Thyroid gland (tissue), 4 donors: ENCODE measurements around the gene KANK3. TPM values are rescaled to one million over a fixed set of nuclear protein-coding genes. Genes with fewer than 3 reads are reported as not detected.
"Not testable (repeated sequence)": the region's sequence is repeated elsewhere in the genome, so short reads cannot be mapped to it uniquely, and the experiment has no call there.

ENCODE experiments used
- DNase-seq, 2 donors: peaks; one replicate each; pipeline ENCODE4 v3.0.0-alpha.2; 2019
- H3K27ac ChIP-seq, 3 donors: fragments of 200-600 bp; sonication (generic); 1 replicate in 2 of 3; 2 replicates in 1 of 3; pipeline ENCODE4 v1.5.1; 2016 to 2019; ENCODE audit warnings: mild to moderate bottlenecking in 1 of 3, moderate library complexity in 1 of 3
- H3K27me3 ChIP-seq: fragments of 200-600 bp; sonication (generic); one replicate; pipeline ENCODE4 v1.5.1; 2019
- H3K36me3 ChIP-seq, 2 donors: fragments of 200-600 bp; sonication (generic); one replicate each; pipeline ENCODE4 v1.5.1; 2016 to 2019
- H3K4me1 ChIP-seq, 2 donors: fragments of 200-600 bp; sonication (generic); one replicate each; pipeline ENCODE4 v1.5.1; 2017 to 2019
- H3K4me3 ChIP-seq, 3 donors: fragments of 200-600 bp; sonication (generic); replicated peaks in 1 of 3; 1 replicate in 2 of 3; 2 replicates in 1 of 3; pipeline ENCODE4 v1.5.1; 2016; ENCODE audit warnings: mild to moderate bottlenecking in 1 of 3
- H3K9me3 ChIP-seq: fragments of 200-600 bp; sonication (generic); one replicate; pipeline ENCODE4 v1.5.1; 2017
- POLR2A ChIP-seq, 2 donors: fragments of 450-650 bp; IDR thresholded peaks; one replicate each; pipeline ENCODE4 v1.6.1; 2017; ENCODE audit warnings: antibody characterized with exemption in 2 of 2, mild to moderate bottlenecking in 2 of 2, moderate library complexity in 1 of 2
- WGBS, 2 donors: methylation state at CpG; one replicate each; pipeline ENCODE4 v1.1.5; 2017; 5-methylcytosine and 5-hydroxymethylcytosine counted together
- intact Hi-C: fragments of 100-400 bp; cut with DNase I; formaldehyde crosslinking; loops from one replicate; pipeline ENCODE4 v1.15.1; 2023
- total RNA-seq, 4 donors: library from RNA; depleted of rRNA; stranded (reverse); fragments of >200 nt; gene quantifications; one replicate each; pipeline ENCODE4 v1.2.3, GENCODE V29; 2016
- TF ChIP-seq, protein P1 (sequence below), 6 experiments: fragments of 200-600 bp in 3 of 6; fragments of 450-650 bp in 3 of 6; sonication (generic) in 3 of 6; IDR thresholded peaks; one replicate each; pipeline ENCODE4 v1.5.1; 2016 to 2019; ENCODE audit warnings: antibody characterized with exemption in 6 of 6, mild to moderate bottlenecking in 2 of 6, inconsistent platforms in 1 of 6, moderate library complexity in 1 of 6

KANK3 gene
- total RNA-seq, 4 donors from 2014 or later: 21.1 to 49.7 (median 30.5) TPM

DNA sequence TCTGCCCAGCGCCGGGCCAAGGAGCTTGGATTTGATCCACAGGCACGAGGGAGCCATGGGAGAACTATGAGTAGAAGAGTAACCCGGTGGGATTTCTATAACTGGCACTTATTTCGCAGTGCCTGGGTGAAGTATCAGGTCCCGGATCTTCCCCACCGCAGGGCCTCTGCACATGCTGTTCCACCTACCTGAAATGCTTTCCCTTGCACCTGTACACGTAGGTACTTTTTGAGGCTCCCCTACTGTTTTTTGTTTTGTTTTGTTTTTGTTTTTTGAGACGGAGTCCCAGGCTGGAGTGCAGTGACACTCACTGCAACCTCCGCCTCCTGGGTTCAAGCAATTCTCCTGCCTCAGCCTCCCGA, 402 bp upstream of the KANK3 start:
- no peak overlapping the region for H3K27ac ChIP-seq
- H3K4me1 ChIP-seq: peaks cover 6 to 8% of the 10 kb centered on the region in 2 donors
- intact Hi-C loops: loop anchor here (10.0 kb wide), 1 partner anchor 101 kb away; the partner anchor contains the start of gene HNRNPM
- no peak for DNase-seq
- H3K36me3 ChIP-seq: no peaks in the 10 kb centered on the region
- no peaks in the 10 kb centered on the region for H3K27me3 ChIP-seq
- TF ChIP-seq, protein P1, sequence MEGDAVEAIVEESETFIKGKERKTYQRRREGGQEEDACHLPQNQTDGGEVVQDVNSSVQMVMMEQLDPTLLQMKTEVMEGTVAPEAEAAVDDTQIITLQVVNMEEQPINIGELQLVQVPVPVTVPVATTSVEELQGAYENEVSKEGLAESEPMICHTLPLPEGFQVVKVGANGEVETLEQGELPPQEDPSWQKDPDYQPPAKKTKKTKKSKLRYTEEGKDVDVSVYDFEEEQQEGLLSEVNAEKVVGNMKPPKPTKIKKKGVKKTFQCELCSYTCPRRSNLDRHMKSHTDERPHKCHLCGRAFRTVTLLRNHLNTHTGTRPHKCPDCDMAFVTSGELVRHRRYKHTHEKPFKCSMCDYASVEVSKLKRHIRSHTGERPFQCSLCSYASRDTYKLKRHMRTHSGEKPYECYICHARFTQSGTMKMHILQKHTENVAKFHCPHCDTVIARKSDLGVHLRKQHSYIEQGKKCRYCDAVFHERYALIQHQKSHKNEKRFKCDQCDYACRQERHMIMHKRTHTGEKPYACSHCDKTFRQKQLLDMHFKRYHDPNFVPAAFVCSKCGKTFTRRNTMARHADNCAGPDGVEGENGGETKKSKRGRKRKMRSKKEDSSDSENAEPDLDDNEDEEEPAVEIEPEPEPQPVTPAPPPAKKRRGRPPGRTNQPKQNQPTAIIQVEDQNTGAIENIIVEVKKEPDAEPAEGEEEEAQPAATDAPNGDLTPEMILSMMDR (IDR thresholded peaks at IDR 0.05): no peak
- TF ChIP-seq POLR2A (IDR thresholded peaks at IDR 0.05): no peak
- 46 to 75% methylated on average over 7 to 9 of the region's 11 CpGs for WGBS, 2 donors
- peak overlapping the region in 1 of 3 donors; percentile 55 for H3K4me3 ChIP-seq
- no peaks in the 10 kb centered on the region for H3K9me3 ChIP-seq

GRCh38 chr19:8342316-8342683, 762 bp downstream of the KANK3 start:
- TF ChIP-seq, protein P1 (IDR thresholded peaks at IDR 0.05): no peak
- TF ChIP-seq POLR2A (IDR thresholded peaks at IDR 0.05): no peak
- DNase-seq: no peak
- intact Hi-C loops: loop anchor here (10.0 kb wide), 1 partner anchor 103 kb away; the partner anchor contains the start of gene HNRNPM
- Histone ChIP-seq H3K4me1 (peaks cover 6 to 8% of the 10 kb centered on the region in 2 donors), H3K9me3 (no peaks in the 10 kb centered on the region), H3K27me3 (no peaks in the 10 kb centered on the region), H3K4me3 (peak overlapping the region in 1 of 3 donors; percentile 55), H3K36me3 (no peaks in the 10 kb centered on the region), H3K27ac (peak overlapping the region; percentile 54 to 81 (median 73))
- WGBS, 2 donors: 35 to 53% methylated on average over 6 to 9 of the region's 14 CpGs

DNA sequence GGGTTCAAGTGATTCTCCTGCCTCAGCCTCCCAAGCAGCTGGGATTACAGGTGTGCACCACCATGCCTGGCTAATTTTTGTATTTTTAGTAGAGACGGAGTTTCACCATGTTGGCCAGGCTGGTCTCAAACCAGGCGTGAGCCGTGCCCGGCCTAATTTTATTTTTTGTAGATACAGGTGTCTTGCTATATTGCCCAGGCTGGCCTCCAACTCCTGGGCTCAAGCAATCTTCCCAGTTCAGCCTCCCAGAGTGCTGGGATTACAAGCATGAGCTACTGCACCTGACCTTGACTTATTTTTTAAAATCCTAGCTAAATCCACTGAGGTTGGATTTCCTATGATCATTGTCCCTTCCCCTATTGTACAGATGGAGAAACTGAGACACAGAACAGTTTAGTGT, 1.6 kb downstream of the KANK3 start:
- H3K27me3 ChIP-seq, DNase-seq, H3K36me3 ChIP-seq, H3K9me3 ChIP-seq, H3K4me3 ChIP-seq, H3K4me1 ChIP-seq: not testable (repeated sequence)
- H3K27ac ChIP-seq: peak overlapping the region in 1 of 3 donors; percentile 73
- WGBS, 2 donors: 88 to 96% methylated on average over 4 of the region's 4 CpGs
- intact Hi-C loops: loop anchor here (10.0 kb wide), 1 partner anchor 103 kb away; the partner anchor contains the start of gene HNRNPM

- H3K27ac ChIP-seq: peak overlapping the region in 1 of 3 donors; percentile 73
Measured at GRCh38 chr19:8340341-8341096, 2.5 kb downstream of the KANK3 start.

GRCh38 chr19:8338835-8339234, 4.2 kb downstream of the KANK3 start:
- Histone ChIP-seq H3K4me3 (no peak overlapping the region), H3K36me3 (no peaks in the 10 kb centered on the region), H3K27me3 (no peaks in the 10 kb centered on the region), H3K27ac (no peak overlapping the region), H3K9me3 (no peaks in the 10 kb centered on the region), H3K4me1 (peaks cover 8 to 16% of the 10 kb centered on the region in 2 donors)
- intact Hi-C loops: loop anchor here (10.0 kb wide), 1 partner anchor 246 kb away; no protein-coding TSS in a partner anchor
- 49 to 59% methylated on average over 6 of the region's 6 CpGs for WGBS, 2 donors
- DNase-seq: no peak
- TF ChIP-seq, protein P1 (IDR thresholded peaks at IDR 0.05): no peak
- no peak for TF ChIP-seq POLR2A (IDR thresholded peaks at IDR 0.05)

More at GRCh38 chr19:8340341-8341096, 2.5 kb downstream of the KANK3 start:
- WGBS, 2 donors: 46 to 56% methylated on average over 15 of the region's 15 CpGs
- H3K4me3 ChIP-seq: no peak overlapping the region
- peak; percentile 32 to 40 for DNase-seq
- peaks cover 6 to 8% of the 10 kb centered on the region in 2 donors for H3K4me1 ChIP-seq
- H3K9me3 ChIP-seq: no peaks in the 10 kb centered on the region
- no peaks in the 10 kb centered on the region for H3K36me3 ChIP-seq
- no peaks in the 10 kb centered on the region for H3K27me3 ChIP-seq
- intact Hi-C loops: loop anchor here (10.0 kb wide), 1 partner anchor 104 kb away; the partner anchor contains the start of gene HNRNPM
- no peak for TF ChIP-seq POLR2A (IDR thresholded peaks at IDR 0.05)
- TF ChIP-seq, protein P1 (IDR thresholded peaks at IDR 0.05): peak in 1 of 6 experiments; percentile 11
